Choroid plexus epithelial cell (primary cell): Measurements from ENCODE around the gene NFYC.
A peak's percentile ranks its signal among the peaks of the same experiment; 100 is the strongest.

Experiments used
- DNase-seq: peaks from one replicate; pipeline ENCODE4 v3.0.0-alpha.2; 2010; ENCODE audit warnings: low read depth
- H3K4me3 ChIP-seq: 2 replicates; pipeline ENCODE4 v1.5.1; 2011; ENCODE audit warnings: low read depth, mild to moderate bottlenecking, control low read depth, low read length, moderate library complexity
- CTCF ChIP-seq: conservative IDR thresholded peaks from 2 replicates; pipeline ENCODE4 v1.5.1; 2011; ENCODE audit warnings: low read depth, mild to moderate bottlenecking, control low read depth, inconsistent platforms, low read length, moderate library complexity

The NFYC gene

GRCh38 chr1:40691538-40692428 lies at the start of gene NFYC:
NFYC (plus strand) TSS chr1:40691704; CDS start chr1:40738844, 47,140 bp downstream.
- peak; percentile 99 for DNase-seq
- peak within 1 kb of the TSS; percentile 93 for H3K4me3 ChIP-seq
- TF ChIP-seq CTCF = no peak

GRCh38 chr1:40645118-40645680 lies 46.3 kb upstream of the NFYC start:
- no peak overlapping the region for H3K4me3 ChIP-seq
- TF ChIP-seq CTCF = no peak
- DNase-seq = no peak

GRCh38 chr1:40646315-40646714 lies 45.2 kb upstream of the NFYC start:
- H3K4me3 ChIP-seq = no peak overlapping the region
- DNase-seq = peak; percentile 74

GRCh38 chr1:40648200-40648599 lies 43.3 kb upstream of the NFYC start:
- no peak overlapping the region for H3K4me3 ChIP-seq
- no peak for DNase-seq
- no peak for TF ChIP-seq CTCF

More at GRCh38 chr1:40646315-40646714, 45.2 kb upstream of the NFYC start:
- TF ChIP-seq CTCF = no peak

GRCh38 chr1:40648928-40649591 lies 42.4 kb upstream of the NFYC start:
- no peak for TF ChIP-seq CTCF
- no peak overlapping the region for H3K4me3 ChIP-seq
- DNase-seq = no peak

- H3K4me3 ChIP-seq = no peak overlapping the region
- no peak for DNase-seq
- TF ChIP-seq CTCF = no peak
Observed at GRCh38 chr1:40649592-40649930, 41.9 kb upstream of the NFYC start.

GRCh38 chr1:40650075-40650474 lies 41.4 kb upstream of the NFYC start:
- no peak overlapping the region for H3K4me3 ChIP-seq
- TF ChIP-seq CTCF = peak; percentile 45
- DNase-seq = no peak
